A549 (cell line): ENCODE measurements around the gene DNASE2. TPM values are rescaled to one million over a fixed set of nuclear protein-coding genes. Genes with fewer than 3 reads are reported as not detected.

ENCODE experiments used
- ATAC-seq, 2 experiments: fragments of 200-7000 bp in 1 of 2; fragments of >200 bp in 1 of 2; cut with Nextera tagmentation in 1 of 2; cut with Tn5 transposase in 1 of 2; 3 replicates each; pipeline versions ENCODE4 v1.8.0 to v1.9.1; 2018 to 2020; ENCODE audit warnings: mild to moderate bottlenecking in 1 of 2, moderate library complexity in 1 of 2
- CTCF ChIA-PET: fragments of 300-600 bp; sonication (Branson Sonifier 250); formaldehyde crosslinking; extraction: SDS; loops from one replicate; lab custom pipeline; 2021; ENCODE audit warnings: antibody characterized with exemption, inconsistent platforms; lab: Yijun Ruan, JAX
- POLR2A ChIA-PET: fragments of 350-600 bp; formaldehyde crosslinking; extraction: SDS; loops from one replicate; lab custom pipeline; 2021; ENCODE audit warnings: antibody characterized with exemption, inconsistent platforms; lab: Yijun Ruan, JAX
- DNase-seq, 2 experiments: peaks; one replicate each; pipeline versions ENCODE4 v3.0.0 to v3.0.0-alpha.2; 2011 to 2016; ENCODE audit warnings: low read depth in 1 of 2, low spot score in 1 of 2
- FAIRE-seq: peaks from 2 replicates; lab custom pipeline; 2011; peaks lifted over from hg19 to GRCh38; lab: Jason Lieb, UNC
- H3K27ac ChIP-seq, 2 experiments: fragments of >200 bp; sonication (Bioruptor Twin); formaldehyde crosslinking; 3 replicates each; pipeline ENCODE4 v1.5.1; 2016 to 2017
- H3K4me1 ChIP-seq: fragments of >200 bp; sonication (Bioruptor Twin); formaldehyde crosslinking; 3 replicates; pipeline ENCODE4 v1.6.1; 2016
- H3K4me2 ChIP-seq: fragments of >200 bp; sonication (Bioruptor Twin); formaldehyde crosslinking; 3 replicates; pipeline ENCODE4 v1.6.1; 2016
- H3K4me3 ChIP-seq: fragments of >200 bp; sonication (Bioruptor Twin); formaldehyde crosslinking; 3 replicates; pipeline ENCODE4 v1.5.1; 2016
- H3K9me3 ChIP-seq: fragments of >200 bp; sonication (Bioruptor Twin); formaldehyde crosslinking; 3 replicates; pipeline ENCODE4 v1.6.1; 2016
- ATOH8 ChIP-seq: fragments of 250-450 bp; sonication (Bioruptor Pico); IDR thresholded peaks from 2 replicates; pipeline ENCODE4 v1.5.0; 2020; ENCODE audit warnings: low read depth, mild to moderate bottlenecking, moderate library complexity
- BCL3 ChIP-seq: fragments of >200 bp; sonication (Bioruptor Twin); formaldehyde crosslinking; IDR thresholded peaks from 3 replicates; pipeline ENCODE4 v1.6.1; 2016
- CHD4 ChIP-seq: fragments of 200-600 bp; sonication (generic); IDR thresholded peaks from 2 replicates; pipeline ENCODE4 v1.6.1; 2016; ENCODE audit warnings: antibody characterized with exemption, mild to moderate bottlenecking, borderline replicate concordance
- ELK1 ChIP-seq: fragments of 150-350 bp; IDR thresholded peaks from 2 replicates; pipeline ENCODE4 v1.6.1; 2014; ENCODE audit warnings: low read depth, mild to moderate bottlenecking, low read length
- EP300 ChIP-seq, 2 experiments: fragments of >200 bp; sonication (Bioruptor Twin); formaldehyde crosslinking; IDR thresholded peaks; 2 replicates in 1 of 2; 3 replicates in 1 of 2; pipeline ENCODE4 v1.6.1; 2016 to 2017
- GATA3 ChIP-seq: IDR thresholded peaks from 2 replicates; pipeline ENCODE4 v1.6.1; 2012; ENCODE audit warnings: borderline replicate concordance
- HES2 ChIP-seq: fragments of >200 bp; sonication (Bioruptor Twin); formaldehyde crosslinking; IDR thresholded peaks from 2 replicates; pipeline ENCODE4 v1.6.1; 2016
- HOXA7 ChIP-seq: fragments of 250-450 bp; sonication (Bioruptor Pico); IDR thresholded peaks from 2 replicates; pipeline ENCODE4 v1.5.0; 2020; ENCODE audit warnings: mild to moderate bottlenecking, moderate library complexity
- JUN ChIP-seq, 2 experiments: fragments of >200 bp; sonication (Bioruptor Twin); formaldehyde crosslinking; IDR thresholded peaks; 2 replicates in 1 of 2; 3 replicates in 1 of 2; pipeline ENCODE4 v1.6.1; 2016 to 2017
- KDM5A ChIP-seq: fragments of 200-600 bp; sonication (generic); IDR thresholded peaks from 2 replicates; pipeline ENCODE4 v1.6.1; 2016; ENCODE audit warnings: antibody characterized with exemption, mild to moderate bottlenecking
- MYC ChIP-seq: IDR thresholded peaks from 2 replicates; pipeline ENCODE4 v1.6.1; 2012; ENCODE audit warnings: mild to moderate bottlenecking, inconsistent platforms, low read length, improper control_type of control experiment, borderline replicate concordance
- NFE2L2 ChIP-seq: fragments of 150-350 bp; conservative IDR thresholded peaks from 2 replicates; pipeline ENCODE4 v1.6.1; 2014; ENCODE audit warnings: low read length
- NPAS2 ChIP-seq: fragments of 250-450 bp; sonication (Bioruptor Pico); IDR thresholded peaks from 2 replicates; pipeline ENCODE4 v1.8.0; 2022; ENCODE audit warnings: mild to moderate bottlenecking, moderate library complexity, borderline replicate concordance
- POLR2AphosphoS2 ChIP-seq: conservative IDR thresholded peaks from 2 replicates; pipeline ENCODE4 v1.6.1; 2012; ENCODE audit warnings: low read length, improper control_type of control experiment, inconsistent platforms
- RAD21 ChIP-seq, 2 experiments: fragments of >200 bp in 1 of 2; sonication (Bioruptor Twin) in 1 of 2; formaldehyde crosslinking in 1 of 2; IDR thresholded peaks in 1 of 2; conservative IDR thresholded peaks in 1 of 2; 2 replicates in 1 of 2; 3 replicates in 1 of 2; pipeline ENCODE4 v1.6.1; 2012 to 2018; ENCODE audit warnings: inconsistent platforms in 1 of 2
- RCOR1 ChIP-seq: fragments of 150-350 bp; IDR thresholded peaks from 2 replicates; pipeline ENCODE4 v1.6.1; 2014; ENCODE audit warnings: antibody characterized with exemption, low read length, low read depth
- SREBF2 ChIP-seq: fragments of 450-650 bp; IDR thresholded peaks from 2 replicates; pipeline ENCODE4 v1.6.1; 2014; ENCODE audit warnings: mild to moderate bottlenecking, moderate library complexity
- TP53 ChIP-seq: fragments of 250-450 bp; sonication (Bioruptor Pico); IDR thresholded peaks from 2 replicates; pipeline ENCODE4 v1.5.0; 2021; ENCODE audit warnings: mild to moderate bottlenecking, moderate library complexity
- USF2 ChIP-seq: fragments of 450-650 bp; IDR thresholded peaks from 2 replicates; pipeline ENCODE4 v1.6.1; 2014; ENCODE audit warnings: antibody characterized with exemption
- ZSCAN20 ChIP-seq: fragments of 250-450 bp; sonication (Bioruptor Pico); IDR thresholded peaks from 2 replicates; pipeline ENCODE4 v1.8.0; 2022; ENCODE audit warnings: mild to moderate bottlenecking, moderate library complexity
- WGBS: methylation state at CpG from one replicate; pipeline ENCODE4 v1.1.6; 2017; ENCODE audit errors: missing lambda C conversion rate; 5-methylcytosine and 5-hydroxymethylcytosine counted together
- polyA plus RNA-seq, 4 experiments: library from polyadenylated mRNA; depleted of rRNA in 3 of 4; stranded (reverse); fragments of >200 nt; fragmentation: RNase III in 1 of 4; extraction: RNeasy Plus Mini Kit Qiagen cat#74134 plus additional on column Dnase treatment in 1 of 4; gene quantifications; 2 replicates in 3 of 4; 3 replicates in 1 of 4; pipeline ENCODE4 v1.2.3, GENCODE V29; 2011 to 2017

The DNASE2 gene
- polyA plus RNA-seq, 2 of the 4 experiments (the other 2 are of a cell fraction) = 15.7 to 24.9 TPM

- 79% methylated on average over 9 of the region's 10 CpGs for WGBS
- POLR2A ChIA-PET = no interaction called here
- H3K4me1 ChIP-seq = no peaks in the 10 kb centered on the region
- CTCF ChIA-PET = interaction anchor here (0.8 to 1.6 kb wide), 4 partner anchors 13 to 53 kb away, joined by 3 to 5 read pairs (median 4); no protein-coding TSS in a partner anchor
- H3K9me3 ChIP-seq = no peaks in the 10 kb centered on the region
- no peak for TF ChIP-seq EP300 (IDR thresholded peaks at IDR 0.05)
- no peak for TF ChIP-seq MYC
- TF ChIP-seq JUN (IDR thresholded peaks at IDR 0.05) = no peak
- TF ChIP-seq RAD21 (conservative IDR thresholded peaks at IDR 0.05 in 1 of 2, IDR thresholded peaks at IDR 0.05 in 1 of 2) = no peak
- H3K4me3 ChIP-seq = no peak overlapping the region
- ATAC-seq = no peak; a peak in 1 of 6 replicates
- no peak overlapping the region for H3K27ac ChIP-seq
- FAIRE-seq = no peak
- H3K4me2 ChIP-seq = no peak overlapping the region
- no peak for DNase-seq
These were observed 18.8 kb upstream of the DNASE2 start for GRCh38 chr19:12899891-12900518.

- ATAC-seq = no peak
- Histone ChIP-seq H3K27ac (no peak overlapping the region), H3K4me2 (no peak overlapping the region), H3K4me3 (no peak overlapping the region), H3K4me1 (peaks cover 3% of the 10 kb centered on the region; the same call in 1 of the 3 replicates), H3K9me3 (no peaks in the 10 kb centered on the region)
- WGBS = 92% methylated on average over 4 of the region's 17 CpGs
- FAIRE-seq = no peak
- no peak for DNase-seq
- TF ChIP-seq ZSCAN20 (CRISPR knock-in tag) (no peak), TP53 (CRISPR knock-in tag) (no peak), USF2 (no peak), GATA3 (no peak), ELK1 (no peak), SREBF2 (no peak), BCL3 (no peak), HOXA7 (CRISPR knock-in tag) (no peak), NPAS2 (CRISPR knock-in tag) (no peak), KDM5A (no peak), ATOH8 (CRISPR knock-in tag) (no peak), CHD4 (no peak), HES2 (no peak), POLR2AphosphoS2 (no peak), NFE2L2 (no peak), RCOR1 (no peak)
- ChIA-PET POLR2A (no interaction called here), CTCF (interaction anchor here (0.7 to 2.3 kb wide), 3 partner anchors 11 to 49 kb away, joined by 3 to 7 read pairs (median 3); no protein-coding TSS in a partner anchor)
These were observed 15.2 kb upstream of the DNASE2 start for GRCh38 chr19:12896460-12896859.
